K562 (cell line): ENCODE results near the gene SPTSSA. TPM values are rescaled to one million over a fixed set of nuclear protein-coding genes. Genes with fewer than 3 reads are reported as not detected.

Experiments
- ARID2 ChIP-seq: fragments of 450-650 bp; IDR thresholded peaks from 2 replicates; pipeline ENCODE4 v1.6.1; 2017; ENCODE audit warnings: antibody characterized with exemption, mild to moderate bottlenecking
- CAMTA2 ChIP-seq: fragments of 250-450 bp; sonication (Bioruptor Pico); conservative IDR thresholded peaks from 2 replicates; pipeline ENCODE4 v1.5.1; 2022
- CBFA2T3 ChIP-seq: fragments of 450-650 bp; IDR thresholded peaks from 2 replicates; pipeline ENCODE4 v1.6.1; 2017
- CREB1 ChIP-seq, 2 experiments: sonication (generic) in 1 of 2; formaldehyde crosslinking in 1 of 2; IDR thresholded peaks; 2 replicates each; pipeline versions ENCODE4 v1.6.1 to v1.8.0; 2012 to 2022; ENCODE audit warnings: inconsistent platforms in 1 of 2, mild to moderate bottlenecking in 1 of 2, missing genetic modification reagents in 1 of 2, moderate library complexity in 1 of 2
- CREBBP ChIP-seq: IDR thresholded peaks from one replicate; pipeline ENCODE4 v1.6.1; 2012; ENCODE audit warnings: low read depth, mild to moderate bottlenecking, control low read depth, inconsistent platforms, low read length
- ELK1 ChIP-seq: sonication (generic); formaldehyde crosslinking; IDR thresholded peaks from 2 replicates; pipeline ENCODE4 v1.8.1; 2022; ENCODE audit warnings: missing genetic modification reagents
- FUS ChIP-seq: fragments of 200-400 bp; formaldehyde crosslinking; optimal IDR thresholded peaks from 2 replicates; pipeline ENCODE3; 2017; ENCODE audit warnings: low read depth, low read length
- HDAC2 ChIP-seq: fragments of 450-650 bp; IDR thresholded peaks from 2 replicates; pipeline ENCODE4 v1.6.1; 2016; ENCODE audit warnings: mild to moderate bottlenecking
- MIER1 ChIP-seq: fragments of 450-650 bp; IDR thresholded peaks from 2 replicates; pipeline ENCODE4 v1.6.1; 2016; ENCODE audit warnings: antibody characterized with exemption, mild to moderate bottlenecking, low read depth
- NCOA1 ChIP-seq: fragments of 450-650 bp; IDR thresholded peaks from 2 replicates; pipeline ENCODE4 v1.6.1; 2016; ENCODE audit warnings: low read depth
- NR1H2 ChIP-seq: sonication (generic); formaldehyde crosslinking; IDR thresholded peaks from 2 replicates; pipeline ENCODE4 v1.4.0; 2020; ENCODE audit warnings: mild to moderate bottlenecking, missing genetic modification reagents
- POLR2H ChIP-seq: IDR thresholded peaks from 2 replicates; pipeline ENCODE4 v1.6.1; 2016; ENCODE audit warnings: missing genetic modification characterization, low read depth, mild to moderate bottlenecking, control low read depth, missing compliant biosample characterization, moderate library complexity
- PPARD ChIP-seq: fragments of 250-450 bp; sonication (Bioruptor Pico); IDR thresholded peaks from 2 replicates; pipeline ENCODE4 v1.8.0; 2022; ENCODE audit warnings: inconsistent platforms, mild to moderate bottlenecking, moderate library complexity
- RAD51 ChIP-seq: fragments of 450-650 bp; IDR thresholded peaks from 2 replicates; pipeline ENCODE4 v1.7.1; 2016; ENCODE audit warnings: low read depth, mild to moderate bottlenecking, borderline replicate concordance
- SRSF7 ChIP-seq: fragments of 200-400 bp; formaldehyde crosslinking; optimal IDR thresholded peaks from 2 replicates; pipeline ENCODE3; 2017; ENCODE audit warnings: mild to moderate bottlenecking, low read depth, low read length
- TCF7L2 ChIP-seq: fragments of 150-350 bp; IDR thresholded peaks from 2 replicates; pipeline ENCODE4 v1.6.1; 2016; ENCODE audit warnings: low read depth, mild to moderate bottlenecking, low read length, moderate library complexity
- TOE1 ChIP-seq, 2 experiments: fragments of 450-650 bp in 1 of 2; sonication (generic) in 1 of 2; formaldehyde crosslinking in 1 of 2; IDR thresholded peaks; 2 replicates each; pipeline versions ENCODE4 v1.7.1 to v1.8.0; 2016 to 2022; ENCODE audit warnings: borderline replicate concordance in 2 of 2, mild to moderate bottlenecking in 2 of 2, antibody characterized with exemption in 1 of 2, inconsistent platforms in 1 of 2, low read depth in 1 of 2, missing genetic modification reagents in 1 of 2, moderate library complexity in 1 of 2
- ZBTB49 ChIP-seq: sonication (generic); formaldehyde crosslinking; IDR thresholded peaks from 2 replicates; pipeline ENCODE4 v1.8.0; 2022; ENCODE audit warnings: missing genetic modification reagents, mild to moderate bottlenecking, borderline replicate concordance
- ZNF212 ChIP-seq: fragments of 450-650 bp; formaldehyde crosslinking; IDR thresholded peaks from 2 replicates; pipeline ENCODE4 v1.4.0; 2020; ENCODE audit warnings: mild to moderate bottlenecking
- ZNF644 ChIP-seq: fragments of 200-800 bp; sonication (Bioruptor generic); IDR thresholded peaks from 2 replicates; pipeline ENCODE4 v1.6.1; 2016; ENCODE audit warnings: low read depth, missing genetic modification characterization, missing compliant biosample characterization
- polyA plus RNA-seq, 8 experiments: library from polyadenylated mRNA; depleted of rRNA in 4 of 8; stranded (reverse) in 5 of 8; unstranded in 3 of 8; fragments of >200 nt; fragmentation: Nextera tagmentation in 2 of 8; fragmentation: Illumina TruSeq in 1 of 8; extraction: Ambion mirVana in 2 of 8; extraction: Trizol in 1 of 8; gene quantifications; 2 replicates each; pipeline versions ENCODE4 v1.2.1 to v1.2.3, GENCODE V29; 2011 to 2014; ENCODE audit warnings: inconsistent platforms in 1 of 8, missing spikeins in 1 of 8
- total RNA-seq, 7 experiments: library from RNA; depleted of rRNA in 6 of 7; stranded (reverse); fragments of >200 nt in 6 of 7; fragmentation: Illumina TruSeq in 2 of 7; extraction: Trizol in 2 of 7; gene quantifications; 2 replicates each; pipeline versions ENCODE4 v1.2.1 to v1.2.3, GENCODE V29; 2011 to 2021; ENCODE audit warnings: low replicate concordance in 1 of 7
- TF ChIP-seq, protein P1 (sequence below): fragments of 250-450 bp; sonication (Bioruptor Pico); IDR thresholded peaks from 2 replicates; pipeline ENCODE4 v1.4.0; 2020
- TF ChIP-seq, protein P2 (sequence below): fragments of 450-650 bp; formaldehyde crosslinking; IDR thresholded peaks from 2 replicates; pipeline ENCODE4 v1.4.0; 2020; ENCODE audit warnings: mild to moderate bottlenecking

Gene SPTSSA
- total and polyA plus RNA-seq, 9 of the 15 experiments (the other 6 are each of a cell fraction or from before 2014, with no cell fraction given): 6.8 to 35.7 (median 22.0) TPM

GRCh38 chr14:34465069-34465859, 3.2 kb upstream of the SPTSSA start (continued):
- TF ChIP-seq, protein P1, sequence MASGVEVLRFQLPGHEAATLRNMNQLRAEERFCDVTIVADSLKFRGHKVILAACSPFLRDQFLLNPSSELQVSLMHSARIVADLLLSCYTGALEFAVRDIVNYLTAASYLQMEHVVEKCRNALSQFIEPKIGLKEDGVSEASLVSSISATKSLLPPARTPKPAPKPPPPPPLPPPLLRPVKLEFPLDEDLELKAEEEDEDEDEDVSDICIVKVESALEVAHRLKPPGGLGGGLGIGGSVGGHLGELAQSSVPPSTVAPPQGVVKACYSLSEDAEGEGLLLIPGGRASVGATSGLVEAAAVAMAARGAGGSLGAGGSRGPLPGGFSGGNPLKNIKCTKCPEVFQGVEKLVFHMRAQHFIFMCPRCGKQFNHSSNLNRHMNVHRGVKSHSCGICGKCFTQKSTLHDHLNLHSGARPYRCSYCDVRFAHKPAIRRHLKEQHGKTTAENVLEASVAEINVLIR: no peak
- TF ChIP-seq ARID2: no peak
- TF ChIP-seq SRSF7: no peak
- TF ChIP-seq NR1H2 (CRISPR knock-in tag): no peak
- TF ChIP-seq CBFA2T3: peak; percentile 78
- peak; percentile 36; the same call in 1 of the 2 replicates for TF ChIP-seq HDAC2
- TF ChIP-seq CREBBP: no peak
- TF ChIP-seq ZBTB49 (CRISPR knock-in tag): no peak
- TF ChIP-seq ZNF644 (tag): 0 out of 2 replicates have a peak, but pooled peaks have one; percentile 28
- no peak for TF ChIP-seq TCF7L2
- TF ChIP-seq CAMTA2 (CRISPR knock-in tag): no peak
- TF ChIP-seq, protein P2, sequence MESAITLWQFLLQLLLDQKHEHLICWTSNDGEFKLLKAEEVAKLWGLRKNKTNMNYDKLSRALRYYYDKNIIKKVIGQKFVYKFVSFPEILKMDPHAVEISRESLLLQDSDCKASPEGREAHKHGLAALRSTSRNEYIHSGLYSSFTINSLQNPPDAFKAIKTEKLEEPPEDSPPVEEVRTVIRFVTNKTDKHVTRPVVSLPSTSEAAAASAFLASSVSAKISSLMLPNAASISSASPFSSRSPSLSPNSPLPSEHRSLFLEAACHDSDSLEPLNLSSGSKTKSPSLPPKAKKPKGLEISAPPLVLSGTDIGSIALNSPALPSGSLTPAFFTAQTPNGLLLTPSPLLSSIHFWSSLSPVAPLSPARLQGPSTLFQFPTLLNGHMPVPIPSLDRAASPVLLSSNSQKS (CRISPR knock-in tag): no peak
- TF ChIP-seq CREB1 (IDR thresholded peaks at IDR 0.05): no peak
- TF ChIP-seq CREB1 (CRISPR knock-in tag; IDR thresholded peaks at IDR 0.05): no peak
- no peak for TF ChIP-seq MIER1
- TF ChIP-seq TOE1 (IDR thresholded peaks at IDR 0.05; ENCODE audit: borderline replicate concordance): no peak
- no peak for TF ChIP-seq TOE1 (CRISPR knock-in tag; IDR thresholded peaks at IDR 0.05; ENCODE audit: borderline replicate concordance, low read depth)
- TF ChIP-seq NCOA1: peak; percentile 45; the same call in 1 of the 2 replicates
- peak; percentile 17; the same call in 1 of the 2 replicates for TF ChIP-seq RAD51
- no peak for TF ChIP-seq FUS
- no peak for TF ChIP-seq ELK1 (CRISPR knock-in tag)
- no peak for TF ChIP-seq POLR2H (tag)
- TF ChIP-seq PPARD (CRISPR knock-in tag): no peak
- no peak for TF ChIP-seq ZNF212 (CRISPR knock-in tag)
